Parathyroid adenoma (tissue), 2 donors: ENCODE measurements around the gene GFER.
"Not testable (repeated sequence)": the region's sequence is repeated elsewhere in the genome, so short reads cannot be mapped to it uniquely, and the experiment has no call there.

Experiments
- H2AFZ ChIP-seq: fragments of 300-600 bp; sonication (generic); one replicate; pipeline ENCODE4 v1.7.0; 2017; ENCODE audit warnings: antibody characterized with exemption, mild to moderate bottlenecking
- H3K27ac ChIP-seq: fragments of 300-600 bp; sonication (generic); one replicate; pipeline ENCODE4 v1.7.0; 2017
- H3K27me3 ChIP-seq: fragments of 300-600 bp; sonication (generic); one replicate; pipeline ENCODE4 v1.7.0; 2017; ENCODE audit warnings: low read length; ENCODE audit not compliant: control insufficient read depth, insufficient read depth
- H3K36me3 ChIP-seq: fragments of 300-600 bp; sonication (generic); one replicate; pipeline ENCODE4 v1.7.0; 2017; ENCODE audit warnings: low read length; ENCODE audit not compliant: control insufficient read depth, insufficient read depth
- H3K4me1 ChIP-seq: fragments of 300-600 bp; sonication (generic); one replicate; pipeline ENCODE4 v1.7.0; 2017; ENCODE audit warnings: control low read depth
- H3K4me2 ChIP-seq: fragments of 300-600 bp; sonication (generic); one replicate; pipeline ENCODE4 v1.7.0; 2017; ENCODE audit warnings: low read length
- H3K4me3 ChIP-seq: fragments of 300-600 bp; sonication (generic); one replicate; pipeline ENCODE4 v1.7.0; 2017; ENCODE audit warnings: low read depth, low read length
- H3K79me2 ChIP-seq: fragments of 300-600 bp; sonication (generic); one replicate; pipeline ENCODE4 v1.7.0; 2017; ENCODE audit warnings: control low read depth
- H3K9ac ChIP-seq: fragments of 300-600 bp; sonication (generic); one replicate; pipeline ENCODE4 v1.7.0; 2017; ENCODE audit warnings: mild to moderate bottlenecking
- H3K9me3 ChIP-seq: fragments of 300-600 bp; sonication (generic); one replicate; pipeline ENCODE4 v1.7.0; 2017; ENCODE audit warnings: low read length; ENCODE audit not compliant: control insufficient read depth
- TF ChIP-seq, protein P1 (sequence below): fragments of 300-600 bp; sonication (generic); IDR thresholded peaks from one replicate; pipeline ENCODE4 v1.7.0; 2017; ENCODE audit warnings: antibody characterized with exemption, mild to moderate bottlenecking
- donor health status: primary hyperparathyroidism.

The GFER gene

DNA sequence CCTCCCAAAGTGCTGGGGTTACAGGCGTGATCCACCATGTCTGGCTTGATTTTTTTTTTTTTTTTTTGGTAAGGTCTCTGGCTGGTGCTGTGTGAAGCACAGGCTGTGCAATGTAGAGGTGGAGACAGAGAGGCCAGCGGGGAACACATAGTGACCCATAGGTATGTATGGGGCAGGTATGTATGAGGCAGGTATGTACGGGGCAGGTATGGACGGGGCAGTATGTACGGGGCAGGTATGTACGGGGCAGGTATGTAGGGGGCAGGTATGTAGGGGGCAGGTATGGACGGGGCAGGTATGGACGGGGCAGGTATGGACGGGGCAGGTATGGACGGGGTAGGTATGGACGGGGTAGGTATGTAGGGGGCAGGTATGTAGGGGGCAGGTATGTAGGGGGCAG is 34.5 kb upstream of the GFER start:
- no peak overlapping the region for H3K9ac ChIP-seq

DNA sequence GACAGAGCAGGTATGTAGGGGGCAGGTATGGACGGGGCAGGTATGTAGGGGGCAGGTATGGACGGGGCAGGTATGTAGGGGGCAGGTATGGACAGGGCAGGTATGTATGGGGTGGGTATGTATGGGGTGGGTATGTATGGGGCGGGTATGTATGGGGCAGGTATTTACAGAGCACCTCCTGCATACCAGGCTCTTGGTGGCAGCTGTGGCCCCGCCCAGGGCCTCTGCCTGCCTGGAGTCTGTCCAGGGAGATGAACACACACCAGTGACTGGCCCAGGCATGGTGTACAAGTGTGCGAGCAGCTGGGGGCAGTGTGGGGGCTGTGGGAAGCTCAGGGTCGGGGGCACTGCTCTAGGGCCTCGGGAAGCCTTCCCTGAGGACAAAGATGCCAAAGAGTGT is 33.9 kb upstream of the GFER start:
- Histone ChIP-seq H3K36me3 (no peaks in the 10 kb centered on the region), H3K4me2 (no peak overlapping the region), H3K79me2 (no peaks in the 10 kb centered on the region), H3K27ac (no peak overlapping the region), H3K27me3 (no peaks in the 10 kb centered on the region), H2AFZ (no peak overlapping the region), H3K9me3 (no peaks in the 10 kb centered on the region), H3K4me1 (no peaks in the 10 kb centered on the region), H3K4me3 (no peak overlapping the region), H3K9ac (no peak overlapping the region)
- TF ChIP-seq, protein P1, sequence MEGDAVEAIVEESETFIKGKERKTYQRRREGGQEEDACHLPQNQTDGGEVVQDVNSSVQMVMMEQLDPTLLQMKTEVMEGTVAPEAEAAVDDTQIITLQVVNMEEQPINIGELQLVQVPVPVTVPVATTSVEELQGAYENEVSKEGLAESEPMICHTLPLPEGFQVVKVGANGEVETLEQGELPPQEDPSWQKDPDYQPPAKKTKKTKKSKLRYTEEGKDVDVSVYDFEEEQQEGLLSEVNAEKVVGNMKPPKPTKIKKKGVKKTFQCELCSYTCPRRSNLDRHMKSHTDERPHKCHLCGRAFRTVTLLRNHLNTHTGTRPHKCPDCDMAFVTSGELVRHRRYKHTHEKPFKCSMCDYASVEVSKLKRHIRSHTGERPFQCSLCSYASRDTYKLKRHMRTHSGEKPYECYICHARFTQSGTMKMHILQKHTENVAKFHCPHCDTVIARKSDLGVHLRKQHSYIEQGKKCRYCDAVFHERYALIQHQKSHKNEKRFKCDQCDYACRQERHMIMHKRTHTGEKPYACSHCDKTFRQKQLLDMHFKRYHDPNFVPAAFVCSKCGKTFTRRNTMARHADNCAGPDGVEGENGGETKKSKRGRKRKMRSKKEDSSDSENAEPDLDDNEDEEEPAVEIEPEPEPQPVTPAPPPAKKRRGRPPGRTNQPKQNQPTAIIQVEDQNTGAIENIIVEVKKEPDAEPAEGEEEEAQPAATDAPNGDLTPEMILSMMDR, result no peak

More for the DNA sequence above, 34.5 kb upstream of the GFER start:
- Histone ChIP-seq H3K79me2 (no peaks in the 10 kb centered on the region), H3K4me1 (no peaks in the 10 kb centered on the region), H3K36me3 (no peaks in the 10 kb centered on the region), H3K4me2 (no peak overlapping the region), H3K27ac (no peak overlapping the region), H2AFZ (no peak overlapping the region), H3K27me3 (no peaks in the 10 kb centered on the region), H3K9me3 (no peaks in the 10 kb centered on the region), H3K4me3 (no peak overlapping the region)
- TF ChIP-seq, protein P1, result no peak

DNA sequence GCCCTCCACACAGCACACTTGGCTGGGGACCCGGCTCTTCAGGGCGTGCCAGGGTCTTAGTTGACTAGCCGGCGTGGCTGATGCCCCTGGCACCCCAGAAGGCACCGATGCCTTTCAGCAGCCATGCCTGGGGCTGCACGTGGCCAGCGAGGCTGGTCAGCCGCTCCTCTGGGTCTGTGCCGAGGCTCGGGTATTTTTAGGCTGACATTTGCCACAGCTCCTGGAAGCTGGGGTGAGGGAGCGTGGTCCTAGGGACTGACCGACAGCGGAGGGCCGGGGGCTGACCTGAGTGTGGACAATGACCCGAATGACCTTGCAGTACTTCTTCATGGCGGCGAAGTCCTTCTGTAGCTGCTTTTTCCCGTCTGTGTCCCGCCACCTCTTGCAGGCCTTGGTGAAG is 33.4 kb upstream of the GFER start:
- no peak overlapping the region for H3K4me3 ChIP-seq
- H3K4me2 ChIP-seq, result no peak overlapping the region
- no peaks in the 10 kb centered on the region for H3K4me1 ChIP-seq
- H3K27me3 ChIP-seq, result no peaks in the 10 kb centered on the region
- H3K36me3 ChIP-seq, result no peaks in the 10 kb centered on the region
- H3K27ac ChIP-seq, result no peak overlapping the region
- H3K79me2 ChIP-seq, result no peaks in the 10 kb centered on the region
- H3K9ac ChIP-seq, result no peak overlapping the region
- no peaks in the 10 kb centered on the region for H3K9me3 ChIP-seq
- no peak overlapping the region for H2AFZ ChIP-seq
- TF ChIP-seq, protein P1, result no peak

DNA sequence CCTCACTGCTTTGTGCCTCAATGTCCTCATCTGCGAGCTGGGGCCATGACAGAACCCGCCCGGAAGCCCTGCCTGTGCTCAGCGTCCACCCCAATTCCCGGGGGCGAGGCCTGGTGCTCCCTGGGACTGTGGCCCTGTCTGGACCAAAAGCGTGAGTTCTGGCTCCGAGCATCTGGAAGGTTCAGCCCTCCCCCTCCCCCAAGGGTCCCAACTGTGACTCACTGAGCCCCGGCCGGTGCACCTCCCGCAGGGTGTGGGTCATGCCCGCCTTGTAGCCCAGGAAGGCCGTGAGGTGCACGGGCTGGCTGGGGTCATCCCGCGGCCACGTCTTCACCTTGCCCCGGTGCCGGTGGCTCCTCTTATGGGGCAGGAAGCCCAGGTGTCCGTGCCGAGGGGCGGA is 30.3 kb upstream of the GFER start:
- Histone ChIP-seq H3K4me1 (no peaks in the 10 kb centered on the region), H3K79me2 (no peaks in the 10 kb centered on the region), H3K9me3 (no peaks in the 10 kb centered on the region), H2AFZ (no peak overlapping the region), H3K9ac (no peak overlapping the region), H3K27me3 (no peaks in the 10 kb centered on the region), H3K4me3 (no peak overlapping the region), H3K27ac (no peak overlapping the region), H3K36me3 (no peaks in the 10 kb centered on the region), H3K4me2 (no peak overlapping the region)
- TF ChIP-seq, protein P1, result no peak

DNA sequence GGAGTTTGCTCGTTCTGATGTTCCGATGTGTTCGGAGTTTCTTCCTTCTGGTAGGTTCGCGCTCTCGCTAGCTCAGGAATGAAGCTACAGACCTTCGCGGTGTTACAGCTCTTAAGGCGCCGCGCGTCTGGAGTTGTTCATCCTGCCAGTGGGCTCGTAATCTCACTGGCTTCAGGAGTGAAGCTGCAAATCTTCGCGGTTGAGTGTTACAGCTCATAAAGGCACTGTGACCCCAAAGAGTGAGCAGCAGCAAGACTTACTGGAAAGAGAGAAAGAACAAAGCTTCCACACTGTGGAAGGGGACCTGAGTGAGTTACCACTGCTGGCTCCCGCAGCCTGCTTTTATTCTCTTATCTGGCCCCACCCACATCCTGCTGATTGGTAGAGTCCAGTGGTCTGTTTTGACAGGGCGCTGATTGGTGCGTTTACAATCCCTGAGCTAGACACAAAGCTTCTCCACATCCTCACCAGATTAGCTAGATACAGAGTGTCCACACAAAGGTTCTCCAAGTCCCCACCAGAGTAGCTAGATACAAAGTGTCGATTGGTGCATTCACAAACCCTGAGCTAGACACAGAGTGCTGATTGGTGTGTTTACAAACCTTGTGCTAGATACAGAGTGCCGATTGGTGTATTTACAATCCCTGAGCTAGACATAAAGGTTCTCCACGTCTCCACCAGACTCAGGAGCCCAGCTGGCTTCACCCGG is 26.4 kb upstream of the GFER start:
- not testable (repeated sequence) for H3K79me2 ChIP-seq, H3K4me2 ChIP-seq, H3K27ac ChIP-seq, H3K27me3 ChIP-seq, H3K9ac ChIP-seq, H2AFZ ChIP-seq, H3K4me3 ChIP-seq, H3K36me3 ChIP-seq, H3K4me1 ChIP-seq, H3K9me3 ChIP-seq

DNA sequence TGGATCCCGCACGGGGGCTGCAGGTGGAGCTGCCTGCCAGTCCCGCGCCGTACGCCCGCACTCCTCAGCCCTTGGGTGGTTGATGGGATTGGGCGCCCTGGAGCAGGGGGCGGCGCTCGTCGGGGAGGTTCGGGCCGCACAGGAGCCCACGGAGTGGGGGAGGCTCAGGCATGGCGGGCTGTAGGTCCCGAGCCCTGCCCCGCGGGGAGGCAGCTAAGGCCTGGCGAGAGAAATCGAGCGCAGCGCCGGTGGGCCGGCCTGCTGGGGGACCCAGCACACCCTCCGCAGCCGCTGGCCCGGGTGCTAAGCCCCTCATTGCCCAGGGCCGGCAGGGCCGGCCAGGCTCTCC is 25.9 kb upstream of the GFER start:
- not testable (repeated sequence) for H3K9ac ChIP-seq, H3K9me3 ChIP-seq, H3K4me2 ChIP-seq, H3K27me3 ChIP-seq, H3K4me3 ChIP-seq, H3K27ac ChIP-seq, H3K4me1 ChIP-seq, H2AFZ ChIP-seq, H3K79me2 ChIP-seq, H3K36me3 ChIP-seq
